Glutamatergic neuron (in vitro differentiated cells): ENCODE results near the gene GNAS. TPM values are rescaled to one million over a fixed set of nuclear protein-coding genes. Genes with fewer than 3 reads are reported as not detected.
A peak's percentile ranks its signal among the peaks of the same experiment; 100 is the strongest.

Experiments used
- DNase-seq: peaks from one replicate; pipeline ENCODE4 v3.0.0; 2022
- H3K27ac Mint-ChIP-seq: one replicate; pipeline ENCODE4 v1.8.0; 2020; ENCODE audit warnings: mild to moderate bottlenecking, mixed read lengths, inconsistent platforms; ENCODE audit not compliant: unreplicated experiment
- H3K27me3 Mint-ChIP-seq: one replicate; pipeline ENCODE4 v1.8.0; 2020; ENCODE audit warnings: mild to moderate bottlenecking, moderate library complexity, mixed read lengths, inconsistent platforms; ENCODE audit not compliant: unreplicated experiment
- H3K36me3 Mint-ChIP-seq: one replicate; pipeline ENCODE4 v1.8.0; 2020; ENCODE audit warnings: mild to moderate bottlenecking, mixed read lengths, inconsistent platforms; ENCODE audit not compliant: unreplicated experiment
- H3K4me1 Mint-ChIP-seq: one replicate; pipeline ENCODE4 v1.8.0; 2020; ENCODE audit warnings: mild to moderate bottlenecking, low read depth, mixed read lengths, inconsistent platforms; ENCODE audit not compliant: unreplicated experiment
- H3K4me3 Mint-ChIP-seq: one replicate; pipeline ENCODE4 v1.8.0; 2020; ENCODE audit warnings: mild to moderate bottlenecking, mixed read lengths, inconsistent platforms; ENCODE audit not compliant: unreplicated experiment
- H3K9me3 Mint-ChIP-seq: one replicate; pipeline ENCODE4 v1.8.0; 2020; ENCODE audit warnings: mild to moderate bottlenecking, moderate library complexity, mixed read lengths, inconsistent platforms; ENCODE audit not compliant: unreplicated experiment
- total RNA-seq: library from RNA; stranded (reverse); fragmentation: NEBNext Ultra II Directional; extraction: Animal tissue kit (Norgen Biotek cat#: 25700); gene quantifications from one replicate; pipeline ENCODE4 v1.2.1, GENCODE V29; 2021; ENCODE audit not compliant: unreplicated experiment
- TF ChIP-seq, protein P1 (sequence below): fragments of 200-600 bp; sonication (generic); IDR thresholded peaks from one replicate; pipeline ENCODE4 v1.5.0; 2021; ENCODE audit not compliant: partially characterized antibody, unreplicated experiment

The GNAS gene
- total RNA-seq, 1 donor from 2014 or later, result 1,989 TPM

- Mint-ChIP-seq H3K36me3 (no peaks in the 10 kb centered on the region), H3K27me3 (peaks cover 1% of the 10 kb centered on the region)
- no peak for DNase-seq
These were observed 11.8 kb downstream of the GNAS start for GRCh38 chr20:58864346-58864745.

GRCh38 chr20:58865843-58866242 lies 13.3 kb downstream of the GNAS start:
- TF ChIP-seq, protein P1, sequence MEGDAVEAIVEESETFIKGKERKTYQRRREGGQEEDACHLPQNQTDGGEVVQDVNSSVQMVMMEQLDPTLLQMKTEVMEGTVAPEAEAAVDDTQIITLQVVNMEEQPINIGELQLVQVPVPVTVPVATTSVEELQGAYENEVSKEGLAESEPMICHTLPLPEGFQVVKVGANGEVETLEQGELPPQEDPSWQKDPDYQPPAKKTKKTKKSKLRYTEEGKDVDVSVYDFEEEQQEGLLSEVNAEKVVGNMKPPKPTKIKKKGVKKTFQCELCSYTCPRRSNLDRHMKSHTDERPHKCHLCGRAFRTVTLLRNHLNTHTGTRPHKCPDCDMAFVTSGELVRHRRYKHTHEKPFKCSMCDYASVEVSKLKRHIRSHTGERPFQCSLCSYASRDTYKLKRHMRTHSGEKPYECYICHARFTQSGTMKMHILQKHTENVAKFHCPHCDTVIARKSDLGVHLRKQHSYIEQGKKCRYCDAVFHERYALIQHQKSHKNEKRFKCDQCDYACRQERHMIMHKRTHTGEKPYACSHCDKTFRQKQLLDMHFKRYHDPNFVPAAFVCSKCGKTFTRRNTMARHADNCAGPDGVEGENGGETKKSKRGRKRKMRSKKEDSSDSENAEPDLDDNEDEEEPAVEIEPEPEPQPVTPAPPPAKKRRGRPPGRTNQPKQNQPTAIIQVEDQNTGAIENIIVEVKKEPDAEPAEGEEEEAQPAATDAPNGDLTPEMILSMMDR, result no peak
- DNase-seq, result no peak
- H3K27me3 Mint-ChIP-seq, result peaks cover 4% of the 10 kb centered on the region

More at GRCh38 chr20:58864346-58864745, 11.8 kb downstream of the GNAS start:
- TF ChIP-seq, protein P1, result no peak
- H3K9me3 Mint-ChIP-seq, result peaks cover 2% of the 10 kb centered on the region
- peaks cover 26% of the 10 kb centered on the region for H3K4me1 Mint-ChIP-seq
- H3K27ac Mint-ChIP-seq, result no peak overlapping the region
- no peak overlapping the region for H3K4me3 Mint-ChIP-seq

DNA sequence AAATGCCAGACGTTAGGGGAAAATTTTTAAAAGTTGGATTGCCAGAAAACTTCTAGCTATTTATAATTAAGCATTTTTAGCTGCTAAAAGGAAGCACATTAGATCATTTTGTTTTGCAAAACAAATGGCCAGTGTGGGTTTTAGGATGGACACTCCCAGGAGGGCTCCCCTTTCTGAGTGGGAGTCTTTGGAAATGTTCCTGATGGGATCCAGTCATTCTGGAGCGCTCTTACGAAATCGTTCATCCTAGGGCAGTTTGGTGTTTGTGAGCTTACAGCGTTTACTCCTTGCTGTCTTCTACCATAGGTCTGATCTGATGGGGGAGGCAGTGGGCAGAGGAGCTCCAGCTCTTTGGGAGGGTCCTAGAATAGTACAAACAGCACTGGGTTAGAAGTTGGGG lies 14.7 kb downstream of the GNAS start:
- peaks cover 4% of the 10 kb centered on the region for H3K27me3 Mint-ChIP-seq
- no peak overlapping the region for H3K27ac Mint-ChIP-seq
- no peaks in the 10 kb centered on the region for H3K36me3 Mint-ChIP-seq
- no peak overlapping the region for H3K4me3 Mint-ChIP-seq
- H3K4me1 Mint-ChIP-seq, result peaks cover 36% of the 10 kb centered on the region
- no peak for DNase-seq
- TF ChIP-seq, protein P1, result no peak
- peaks cover 2% of the 10 kb centered on the region for H3K9me3 Mint-ChIP-seq

More at GRCh38 chr20:58865843-58866242, 13.3 kb downstream of the GNAS start:
- H3K27ac Mint-ChIP-seq, result no peak overlapping the region
- no peak overlapping the region for H3K4me3 Mint-ChIP-seq
- H3K4me1 Mint-ChIP-seq, result peaks cover 36% of the 10 kb centered on the region
- H3K9me3 Mint-ChIP-seq, result peaks cover 2% of the 10 kb centered on the region
- no peaks in the 10 kb centered on the region for H3K36me3 Mint-ChIP-seq

DNA sequence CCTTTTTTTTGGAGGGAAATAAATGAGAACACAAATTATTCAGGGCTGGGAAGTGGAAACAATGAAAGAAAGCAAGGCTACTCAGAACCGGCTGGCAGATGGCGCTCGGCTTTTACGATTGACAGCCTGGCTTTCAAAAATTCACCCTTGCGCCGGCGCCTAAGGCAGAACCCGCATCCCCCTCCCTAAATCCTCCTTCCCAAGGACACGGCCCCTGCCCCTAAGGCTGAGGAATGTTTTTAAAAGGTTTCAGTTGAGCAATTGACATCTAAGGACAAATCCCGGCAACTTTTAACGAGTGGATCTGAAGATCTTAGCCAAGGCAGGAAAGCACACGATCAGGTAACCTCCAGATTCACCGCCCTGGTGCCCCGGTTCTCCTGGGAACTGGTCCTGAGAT lies 16.3 kb downstream of the GNAS start:
- DNase-seq, result peak; percentile 68

GRCh38 chr20:58869662-58870227 lies 17.2 kb downstream of the GNAS start:
- H3K36me3 Mint-ChIP-seq, result no peaks in the 10 kb centered on the region
- H3K27ac Mint-ChIP-seq, result peak overlapping the region; percentile 19
- H3K27me3 Mint-ChIP-seq, result peaks cover 3% of the 10 kb centered on the region
- DNase-seq, result peak; percentile 34
- no peaks in the 10 kb centered on the region for H3K9me3 Mint-ChIP-seq
- H3K4me1 Mint-ChIP-seq, result peaks cover 29% of the 10 kb centered on the region
- TF ChIP-seq, protein P1, result no peak
- H3K4me3 Mint-ChIP-seq, result no peak overlapping the region

More for the DNA sequence above, 16.3 kb downstream of the GNAS start:
- Mint-ChIP-seq H3K9me3 (no peaks in the 10 kb centered on the region), H3K27me3 (peaks cover 4% of the 10 kb centered on the region), H3K4me1 (peaks cover 29% of the 10 kb centered on the region), H3K27ac (peak overlapping the region; percentile 95), H3K4me3 (peak overlapping the region; percentile 55), H3K36me3 (no peaks in the 10 kb centered on the region)
- TF ChIP-seq, protein P1, result no peak
